ENCODE measurements around the gene ALAS1. TPM values are rescaled to one million over a fixed set of nuclear protein-coding genes. Genes with fewer than 3 reads are reported as not detected.

Gene ALAS1
- total and polyA plus RNA-seq, 2 experiments from 2014 or later = 85.3 to 90.1 TPM

GRCh38 chr3:52238761-52239701, 41.1 kb downstream of the ALAS1 start, which contains the start of gene TWF2:
TSS of gene TWF2 (minus strand) at chr3:52239158. CDS start at chr3:52239016, 142 bp downstream.
- Histone ChIP-seq H3K4me1 (ENCODE audit: insufficient read depth) (peaks cover 26% of the 10 kb centered on the region), H3K9me3 (ENCODE audit: low read depth) (no peaks in the 10 kb centered on the region), H3K27me3 (no peaks in the 10 kb centered on the region), H3K4me3 (peak within 1 kb of the TSS; percentile 90), H3K27ac (peak within 1 kb of the TSS; percentile 84), H4K20me1 (ENCODE audit: insufficient read depth, poor library complexity, severe bottlenecking) (peaks cover 7% of the 10 kb centered on the region), H3K4me2 (peak within 1 kb of the TSS; percentile 92), H3K36me3 (replicated peaks; ENCODE audit: insufficient read depth, low read depth) (no peaks in the 10 kb centered on the region), H3K79me2 (peaks cover 43% of the 10 kb centered on the region), H3K9me2 (replicated peaks; ENCODE audit: insufficient read depth) (no peaks in the 10 kb centered on the region), H2AFZ (peak within 1 kb of the TSS; percentile 98)
- peak; percentile 35 for TF ChIP-seq CTCF (IDR thresholded peaks at IDR 0.05; ENCODE audit: poor library complexity)
- TF ChIP-seq EZH2 (IDR thresholded peaks at IDR 0.05; ENCODE audit: borderline replicate concordance) = no peak
- TF ChIP-seq EZH2phosphoT487 (IDR thresholded peaks at IDR 0.05; ENCODE audit: low read depth, severe bottlenecking, unreplicated experiment) = no peak
- WGBS (ENCODE audit: low lambda C conversion rate, missing lambda C conversion rate) = under 1% methylated on average over 63 of the region's 92 CpGs
- peak; percentile 93 for DNase-seq (ENCODE audit: low spot score)

- Histone ChIP-seq H3K27ac (peak overlapping the region; percentile 75), H2AFZ (no peak overlapping the region), H3K4me3 (peak overlapping the region; percentile 90), H3K27me3 (no peaks in the 10 kb centered on the region), H3K79me2 (peaks cover 38% of the 10 kb centered on the region), H4K20me1 (ENCODE audit: insufficient read depth, poor library complexity, severe bottlenecking) (peaks cover 7% of the 10 kb centered on the region), H3K4me1 (ENCODE audit: insufficient read depth) (peaks cover 35% of the 10 kb centered on the region), H3K9me3 (ENCODE audit: low read depth) (no peaks in the 10 kb centered on the region), H3K36me3 (replicated peaks; ENCODE audit: insufficient read depth, low read depth) (no peaks in the 10 kb centered on the region), H3K9me2 (replicated peaks; ENCODE audit: insufficient read depth) (no peaks in the 10 kb centered on the region), H3K4me2 (peak overlapping the region; percentile 92)
- WGBS (ENCODE audit: low lambda C conversion rate, missing lambda C conversion rate) = 100% methylated on average over 1 of the region's 1 CpG
- DNase-seq (ENCODE audit: low spot score) = peak; percentile 80
- TF ChIP-seq EZH2phosphoT487 (IDR thresholded peaks at IDR 0.05; ENCODE audit: low read depth, severe bottlenecking, unreplicated experiment) (no peak), EZH2 (IDR thresholded peaks at IDR 0.05; ENCODE audit: borderline replicate concordance) (no peak), CTCF (IDR thresholded peaks at IDR 0.05; ENCODE audit: poor library complexity) (no peak)
These were observed 42.3 kb downstream of the ALAS1 start for GRCh38 chr3:52240059-52240885.

- no peak for DNase-seq (ENCODE audit: low spot score)
- H3K4me2 ChIP-seq = no peak overlapping the region
- H3K79me2 ChIP-seq = peaks cover 32% of the 10 kb centered on the region
- no peak overlapping the region for H2AFZ ChIP-seq
- H3K4me1 ChIP-seq (ENCODE audit: insufficient read depth) = peaks cover 37% of the 10 kb centered on the region
- H3K27ac ChIP-seq = peak overlapping the region; percentile 47
- H3K9me3 ChIP-seq (ENCODE audit: low read depth) = no peaks in the 10 kb centered on the region
- 97% methylated on average over 4 of the region's 4 CpGs for WGBS (ENCODE audit: low lambda C conversion rate, missing lambda C conversion rate)
- no peak overlapping the region for H3K4me3 ChIP-seq
- peaks cover 7% of the 10 kb centered on the region for H4K20me1 ChIP-seq (ENCODE audit: insufficient read depth, poor library complexity, severe bottlenecking)
- TF ChIP-seq CTCF (IDR thresholded peaks at IDR 0.05; ENCODE audit: poor library complexity) (no peak), EZH2phosphoT487 (IDR thresholded peaks at IDR 0.05; ENCODE audit: low read depth, severe bottlenecking, unreplicated experiment) (no peak)
- H3K36me3 ChIP-seq (replicated peaks; ENCODE audit: insufficient read depth, low read depth) = no peaks in the 10 kb centered on the region
- no peaks in the 10 kb centered on the region for H3K9me2 ChIP-seq (replicated peaks; ENCODE audit: insufficient read depth)
- H3K27me3 ChIP-seq = no peaks in the 10 kb centered on the region
These were observed 43.0 kb downstream of the ALAS1 start for GRCh38 chr3:52240886-52241370.
